ENCODE measurements around the gene IL15RA. TPM values are rescaled to one million over a fixed set of nuclear protein-coding genes. Genes with fewer than 3 reads are reported as not detected.
A peak's percentile ranks its signal among the peaks of the same experiment; 100 is the strongest.

The IL15RA gene
- total RNA-seq, 1 donor from 2014 or later = 41.0 TPM

DNA sequence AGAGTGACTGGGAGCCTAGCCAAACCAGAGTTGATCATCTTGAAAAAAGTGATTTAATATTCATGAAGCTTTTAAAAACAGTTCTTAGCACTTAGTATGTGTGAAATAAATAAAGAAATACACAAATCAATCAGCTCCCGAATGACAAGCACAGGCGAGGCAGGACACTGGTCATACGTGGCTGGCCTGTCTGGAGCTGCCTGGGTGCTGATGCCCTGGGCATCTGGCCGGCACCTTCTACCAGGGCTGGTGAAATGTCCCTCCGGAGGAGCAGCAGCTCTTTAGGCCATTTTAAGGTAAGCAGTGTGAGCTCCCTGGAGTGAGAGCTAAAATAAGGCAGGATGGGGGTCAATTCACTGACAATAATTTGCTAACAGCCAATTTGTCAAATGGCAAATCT lies 23.7 kb downstream of the IL15RA start:
- Histone ChIP-seq H3K36me3 (peaks cover 0 to 23% of the 10 kb centered on the region in 2 donors), H3K27ac (peak overlapping the region; percentile 23), H3K27me3 (no peaks in the 10 kb centered on the region), H3K4me1 (peaks cover 7% of the 10 kb centered on the region), H3K4me3 (no peak overlapping the region), H3K9me3 (no peaks in the 10 kb centered on the region)
- intact Hi-C loops (cut with DNase I) = no loop called here
- TF ChIP-seq POLR2A (IDR thresholded peaks at IDR 0.05) (no peak), POLR2AphosphoS5 (IDR thresholded peaks at IDR 0.05; ENCODE audit: insufficient read depth in 1 of 2, low read depth in 1 of 2) (no peak)
- TF ChIP-seq, protein P1, sequence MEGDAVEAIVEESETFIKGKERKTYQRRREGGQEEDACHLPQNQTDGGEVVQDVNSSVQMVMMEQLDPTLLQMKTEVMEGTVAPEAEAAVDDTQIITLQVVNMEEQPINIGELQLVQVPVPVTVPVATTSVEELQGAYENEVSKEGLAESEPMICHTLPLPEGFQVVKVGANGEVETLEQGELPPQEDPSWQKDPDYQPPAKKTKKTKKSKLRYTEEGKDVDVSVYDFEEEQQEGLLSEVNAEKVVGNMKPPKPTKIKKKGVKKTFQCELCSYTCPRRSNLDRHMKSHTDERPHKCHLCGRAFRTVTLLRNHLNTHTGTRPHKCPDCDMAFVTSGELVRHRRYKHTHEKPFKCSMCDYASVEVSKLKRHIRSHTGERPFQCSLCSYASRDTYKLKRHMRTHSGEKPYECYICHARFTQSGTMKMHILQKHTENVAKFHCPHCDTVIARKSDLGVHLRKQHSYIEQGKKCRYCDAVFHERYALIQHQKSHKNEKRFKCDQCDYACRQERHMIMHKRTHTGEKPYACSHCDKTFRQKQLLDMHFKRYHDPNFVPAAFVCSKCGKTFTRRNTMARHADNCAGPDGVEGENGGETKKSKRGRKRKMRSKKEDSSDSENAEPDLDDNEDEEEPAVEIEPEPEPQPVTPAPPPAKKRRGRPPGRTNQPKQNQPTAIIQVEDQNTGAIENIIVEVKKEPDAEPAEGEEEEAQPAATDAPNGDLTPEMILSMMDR (IDR thresholded peaks at IDR 0.05) = no peak
- DNase-seq (ENCODE audit: extremely low spot score in 2 of 2) = no peak

DNA sequence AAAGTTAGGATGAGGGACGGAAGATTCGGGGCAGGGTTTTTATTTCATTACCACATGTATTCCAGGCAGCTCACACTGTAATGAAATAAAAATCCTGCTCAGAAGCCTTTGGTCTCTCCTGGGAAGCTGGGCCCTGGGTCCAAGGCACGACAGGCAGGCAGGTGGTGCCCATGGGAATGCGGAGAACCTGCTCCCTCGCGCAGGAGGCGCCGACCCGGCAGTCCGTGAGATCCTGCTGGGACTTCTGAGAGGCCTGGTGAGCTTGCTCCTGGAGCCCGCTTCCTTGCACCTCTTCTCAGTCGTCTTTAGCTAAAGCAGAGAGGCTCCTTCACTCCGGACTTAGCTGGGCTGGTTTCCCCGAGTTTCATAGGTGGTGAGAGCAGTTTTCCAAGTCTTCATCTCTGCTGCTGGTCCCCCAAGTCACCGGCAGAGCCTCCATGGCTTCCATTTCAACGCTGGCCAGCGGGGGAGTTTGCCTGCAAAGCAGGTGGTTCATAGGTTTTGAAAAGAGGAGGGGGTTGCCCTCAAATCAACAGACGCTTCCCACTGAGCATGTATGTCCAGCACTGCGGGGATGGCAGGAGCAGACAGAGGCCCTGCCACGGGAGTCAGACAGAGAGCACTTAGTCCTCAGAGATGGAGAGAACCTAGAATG lies 24.5 kb downstream of the IL15RA start:
- H3K36me3 ChIP-seq = peaks cover 0 to 16% of the 10 kb centered on the region in 2 donors
- peaks cover 7% of the 10 kb centered on the region for H3K4me1 ChIP-seq
- TF ChIP-seq POLR2A (IDR thresholded peaks at IDR 0.05) (no peak), POLR2AphosphoS5 (IDR thresholded peaks at IDR 0.05; ENCODE audit: insufficient read depth in 1 of 2, low read depth in 1 of 2) (no peak)
- TF ChIP-seq, protein P1 (IDR thresholded peaks at IDR 0.05) = no peak
- no peaks in the 10 kb centered on the region for H3K27me3 ChIP-seq
- intact Hi-C loops (cut with DNase I) = no loop called here
- no peak overlapping the region for H3K4me3 ChIP-seq
- no peak overlapping the region for H3K27ac ChIP-seq
- DNase-seq (ENCODE audit: extremely low spot score in 2 of 2) = no peak
- H3K9me3 ChIP-seq = no peaks in the 10 kb centered on the region

DNA sequence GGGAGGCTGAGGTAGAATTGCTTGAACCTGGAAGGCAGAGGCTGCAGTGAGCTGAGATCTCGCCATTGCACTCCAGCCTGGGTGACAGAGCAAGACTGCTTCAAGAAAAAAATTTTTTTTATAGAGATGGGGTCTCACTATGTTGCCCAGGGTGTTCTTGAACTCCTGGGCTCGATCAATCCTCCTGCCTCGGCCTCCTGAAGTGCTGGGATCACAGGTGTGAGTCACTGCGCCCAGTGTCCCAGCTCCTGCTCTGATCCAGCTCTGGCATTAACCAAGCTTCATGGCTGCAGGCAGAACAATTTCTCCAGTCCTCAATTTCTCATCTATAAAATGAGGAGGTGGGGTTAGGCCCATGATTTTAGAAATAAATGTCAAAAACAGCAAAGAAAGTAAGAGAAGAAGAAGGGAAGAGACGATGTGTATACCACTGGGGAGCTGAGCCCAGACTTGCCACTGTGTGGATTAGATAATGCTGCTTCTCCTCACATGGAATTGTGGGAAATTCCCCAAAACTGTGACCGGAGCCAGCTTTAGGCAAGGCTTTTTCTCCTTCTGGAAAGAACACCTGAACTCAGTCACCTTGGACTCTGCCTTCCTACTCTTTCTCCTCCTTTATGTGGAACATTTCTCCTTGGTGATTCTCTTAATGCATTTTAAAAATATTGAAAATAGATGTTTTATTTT lies 25.5 kb downstream of the IL15RA start:
- peak overlapping the region; percentile 58 for H3K27ac ChIP-seq
- H3K4me3 ChIP-seq = no peak overlapping the region
- no peaks in the 10 kb centered on the region for H3K27me3 ChIP-seq
- DNase-seq (ENCODE audit: extremely low spot score in 2 of 2) = no peak
- no peaks in the 10 kb centered on the region for H3K9me3 ChIP-seq
- H3K36me3 ChIP-seq = peaks cover 0 to 12% of the 10 kb centered on the region in 2 donors
- intact Hi-C loops (cut with DNase I) = no loop called here
- H3K4me1 ChIP-seq = peaks cover 11% of the 10 kb centered on the region
- TF ChIP-seq, protein P1 (IDR thresholded peaks at IDR 0.05) = no peak
- no peak for TF ChIP-seq POLR2AphosphoS5 (IDR thresholded peaks at IDR 0.05; ENCODE audit: insufficient read depth in 1 of 2, low read depth in 1 of 2)
- no peak for TF ChIP-seq POLR2A (IDR thresholded peaks at IDR 0.05)

DNA sequence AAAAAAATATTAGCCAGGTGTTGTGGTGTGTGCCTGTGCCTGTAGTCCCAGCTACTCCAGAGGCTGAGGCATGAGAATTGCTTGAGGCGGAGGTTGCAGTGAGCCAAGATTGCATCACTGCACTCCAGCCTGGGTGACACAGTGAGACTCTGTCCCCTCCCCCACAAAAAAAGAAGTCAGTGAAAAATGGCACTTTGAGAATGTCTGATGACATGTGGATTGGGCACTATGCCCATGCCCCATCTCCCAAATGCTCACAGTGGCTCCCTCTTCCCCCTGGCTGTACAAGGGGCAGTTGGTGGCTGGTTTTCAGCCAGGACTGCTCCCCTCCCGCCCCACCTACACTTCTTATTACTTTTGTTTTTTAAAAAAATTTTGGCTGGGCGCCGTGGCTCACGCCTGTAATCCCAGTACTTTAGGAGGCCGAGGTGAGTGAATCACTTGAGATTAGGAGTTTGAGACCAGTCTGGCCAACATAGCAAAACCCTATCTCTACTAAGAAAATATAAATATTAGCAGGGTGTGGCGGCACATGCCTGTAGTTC lies 26.1 kb downstream of the IL15RA start:
- no peaks in the 10 kb centered on the region for H3K27me3 ChIP-seq
- no peaks in the 10 kb centered on the region for H3K9me3 ChIP-seq
- peaks cover 17% of the 10 kb centered on the region for H3K4me1 ChIP-seq
- peak in 1 of 2 donors; percentile 29 for TF ChIP-seq POLR2AphosphoS5 (IDR thresholded peaks at IDR 0.05; ENCODE audit: insufficient read depth in 1 of 2, low read depth in 1 of 2)
- TF ChIP-seq, protein P1 (IDR thresholded peaks at IDR 0.05) = no peak
- DNase-seq (ENCODE audit: extremely low spot score in 2 of 2) = no peak
- intact Hi-C loops (cut with DNase I) = no loop called here
- no peak overlapping the region for H3K4me3 ChIP-seq
- peaks cover 0 to 10% of the 10 kb centered on the region in 2 donors for H3K36me3 ChIP-seq
- peak overlapping the region; percentile 58 for H3K27ac ChIP-seq
